ENCODE measurements around the gene CREB3L4.

The CREB3L4 gene, protein sequence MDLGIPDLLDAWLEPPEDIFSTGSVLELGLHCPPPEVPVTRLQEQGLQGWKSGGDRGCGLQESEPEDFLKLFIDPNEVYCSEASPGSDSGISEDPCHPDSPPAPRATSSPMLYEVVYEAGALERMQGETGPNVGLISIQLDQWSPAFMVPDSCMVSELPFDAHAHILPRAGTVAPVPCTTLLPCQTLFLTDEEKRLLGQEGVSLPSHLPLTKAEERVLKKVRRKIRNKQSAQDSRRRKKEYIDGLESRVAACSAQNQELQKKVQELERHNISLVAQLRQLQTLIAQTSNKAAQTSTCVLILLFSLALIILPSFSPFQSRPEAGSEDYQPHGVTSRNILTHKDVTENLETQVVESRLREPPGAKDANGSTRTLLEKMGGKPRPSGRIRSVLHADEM

DNA sequence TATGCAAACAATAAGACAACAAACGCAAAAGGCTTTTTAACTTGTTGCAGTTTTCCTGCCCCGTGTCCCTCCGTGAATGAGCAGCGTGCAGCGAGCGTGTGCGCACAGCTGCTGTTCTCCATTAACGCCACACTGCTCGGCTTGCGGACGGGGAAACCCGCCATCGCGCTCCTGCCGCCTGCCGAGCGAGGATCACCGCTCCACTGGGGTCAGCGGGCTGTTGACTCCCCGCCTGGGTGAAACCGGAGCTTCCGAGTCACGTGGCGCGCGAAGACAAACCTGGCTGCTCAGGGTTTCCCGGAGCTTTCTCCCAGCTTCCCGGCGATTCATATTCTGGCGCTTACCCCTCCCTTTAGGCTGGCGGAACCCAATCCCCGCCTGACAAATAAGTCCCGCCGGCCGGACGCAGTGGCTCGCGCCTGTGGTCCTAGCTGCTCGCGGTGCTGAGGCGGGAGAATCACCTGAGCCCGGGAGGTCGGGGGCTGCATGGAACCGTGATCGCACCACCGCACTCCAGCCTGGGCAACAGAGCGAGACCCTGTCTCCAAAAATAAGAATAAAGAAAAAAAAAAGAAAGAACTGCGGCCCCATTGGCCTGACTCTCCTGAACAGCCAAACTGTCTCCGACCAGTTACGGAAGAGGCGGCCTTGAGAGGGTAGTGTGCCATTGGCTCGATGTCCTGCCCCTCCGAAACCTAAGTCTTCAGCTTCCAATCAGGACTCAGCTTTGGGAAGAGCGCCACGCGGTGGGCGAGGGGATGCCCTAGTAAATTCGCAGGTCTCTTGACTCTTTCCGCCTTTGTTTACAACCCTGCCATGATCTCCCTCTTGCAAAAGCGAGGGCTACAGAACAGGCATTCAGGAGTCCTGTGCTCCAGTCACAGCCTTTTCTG is at the start of gene CREB3L4:
TSS of gene CREB3L4 (plus strand) at position 796 of the 893 bp plus-strand sequence. CDS start 624 bp downstream, outside the sequence.
- no peaks in the 10 kb centered on the region for H3K9me3 ChIP-seq (ENCODE audit: control insufficient read depth in 5 of 5, low read length in 5 of 5)
- no peaks in the 10 kb centered on the region for H3K27me3 ChIP-seq (ENCODE audit: control insufficient read depth in 5 of 5, insufficient read depth in 4 of 5, low read length in 5 of 5)
- peak within 1 kb of the TSS; percentile 92 for H3K27ac ChIP-seq (ENCODE audit: low read depth, low read length)
- peaks cover 4 to 49% (median 38%) of the 10 kb centered on the region in 5 donors for H3K4me1 ChIP-seq (ENCODE audit: control insufficient read depth in 5 of 5, insufficient read depth in 5 of 5, low read length in 5 of 5)
- H3K36me3 ChIP-seq (ENCODE audit: control insufficient read depth in 5 of 5, insufficient read depth in 5 of 5, low read length in 5 of 5): no peaks in the 10 kb centered on the region
- H3K4me3 ChIP-seq (ENCODE audit: low read depth in 1 of 5, low read length in 5 of 5): peak within 1 kb of the TSS; percentile 64 to 81 (median 78)
- H3K9ac ChIP-seq (ENCODE audit: low read length in 5 of 5): peak within 1 kb of the TSS; percentile 65 to 77 (median 76)

DNA sequence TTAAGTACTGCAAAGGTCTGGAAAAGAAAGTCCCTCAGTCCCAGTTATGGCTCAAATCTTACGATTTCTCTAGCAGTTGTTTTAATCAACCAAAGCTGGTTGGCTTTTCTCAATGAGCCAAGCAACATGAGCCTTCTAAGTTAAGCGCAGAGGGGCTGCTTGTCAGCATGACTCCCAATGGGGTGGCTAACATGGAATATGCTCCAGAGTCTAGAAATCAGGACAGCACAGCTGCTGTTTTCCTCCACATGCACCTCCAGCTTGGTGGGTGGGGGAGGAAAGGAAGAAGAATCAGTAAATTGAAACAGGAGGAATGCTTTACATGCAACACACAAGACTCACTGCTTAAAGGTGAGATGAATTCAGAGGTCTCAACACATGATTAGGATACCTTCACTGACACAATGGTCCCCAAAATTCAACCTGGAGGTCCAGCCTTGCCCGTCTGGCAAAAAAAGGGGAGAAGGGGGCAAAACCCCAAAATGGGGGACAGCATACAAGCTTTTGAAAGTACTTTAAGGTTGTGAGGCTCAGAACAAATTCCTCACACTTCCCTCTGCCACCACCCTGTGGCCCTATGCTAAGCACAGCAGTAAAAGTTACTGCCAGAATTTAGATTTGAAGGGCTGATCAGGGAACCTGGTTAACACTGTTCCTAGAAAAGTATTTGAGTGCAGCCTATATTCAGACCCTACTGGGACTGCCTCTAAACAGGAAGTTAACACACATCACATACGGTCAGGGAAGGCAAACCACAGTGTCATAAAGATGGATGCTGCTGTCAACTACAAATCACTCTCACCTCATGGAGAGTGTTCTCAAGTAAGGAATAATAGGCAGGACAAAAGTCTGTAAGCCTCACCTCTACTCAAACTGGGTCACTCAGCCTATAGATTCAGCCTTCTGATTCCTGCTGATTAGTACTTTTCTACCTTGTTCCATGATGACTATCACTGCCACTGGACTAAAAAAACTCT is 47.5 kb upstream of the CREB3L4 start:
- Histone ChIP-seq H3K27ac (ENCODE audit: low read depth, low read length) (peak overlapping the region; percentile 18), H3K36me3 (ENCODE audit: control insufficient read depth in 5 of 5, insufficient read depth in 5 of 5, low read length in 5 of 5) (peaks cover 0 to 8% (median 0%) of the 10 kb centered on the region in 5 donors), H3K4me3 (ENCODE audit: low read depth in 1 of 5, low read length in 5 of 5) (peak overlapping the region in 1 of 5 donors; percentile 4), H3K9me3 (ENCODE audit: control insufficient read depth in 5 of 5, low read length in 5 of 5) (no peaks in the 10 kb centered on the region), H3K4me1 (ENCODE audit: control insufficient read depth in 5 of 5, insufficient read depth in 5 of 5, low read length in 5 of 5) (peaks cover 4 to 39% (median 37%) of the 10 kb centered on the region in 5 donors), H3K9ac (ENCODE audit: low read length in 5 of 5) (peak overlapping the region; percentile 2 to 84 (median 36)), H3K27me3 (ENCODE audit: control insufficient read depth in 5 of 5, insufficient read depth in 4 of 5, low read length in 5 of 5) (no peaks in the 10 kb centered on the region)

DNA sequence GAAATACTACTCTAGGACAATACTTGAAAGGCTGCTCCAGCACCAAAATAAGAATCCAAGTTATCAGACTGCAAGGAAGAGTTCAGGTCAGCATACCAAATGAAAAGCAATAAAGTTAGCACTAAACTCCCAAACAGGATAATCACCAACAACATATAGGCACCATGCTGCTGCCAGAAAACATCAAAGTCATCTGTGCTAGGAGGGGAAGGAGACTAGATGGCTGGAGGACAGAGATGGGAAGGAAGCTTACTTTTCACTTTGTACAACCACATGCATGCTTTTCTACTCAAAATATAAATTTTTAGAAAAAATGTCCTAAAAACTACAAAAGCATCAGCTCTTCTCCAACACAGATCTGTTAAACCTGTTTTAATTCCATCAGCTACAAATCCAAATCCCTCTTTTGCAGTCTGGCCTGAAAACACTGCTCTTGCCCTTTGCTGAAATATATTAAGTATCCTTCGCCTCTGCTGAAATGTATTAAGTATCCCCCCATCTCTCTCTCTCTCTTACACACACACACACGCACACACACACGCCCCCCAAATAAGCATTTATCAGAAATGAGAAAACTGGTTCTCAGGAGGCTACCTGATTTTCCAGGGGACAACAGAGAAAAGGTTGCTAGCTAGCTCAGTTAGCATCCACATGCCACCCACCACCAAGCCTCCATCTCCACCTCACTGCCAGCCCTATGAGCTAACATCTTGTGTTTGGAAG is 46.5 kb upstream of the CREB3L4 start:
- H3K36me3 ChIP-seq (ENCODE audit: control insufficient read depth in 5 of 5, insufficient read depth in 5 of 5, low read length in 5 of 5): peaks cover 0 to 8% (median 0%) of the 10 kb centered on the region in 5 donors
- peak overlapping the region; percentile 76 for H3K27ac ChIP-seq (ENCODE audit: low read depth, low read length)
- no peaks in the 10 kb centered on the region for H3K9me3 ChIP-seq (ENCODE audit: control insufficient read depth in 5 of 5, low read length in 5 of 5)
- H3K9ac ChIP-seq (ENCODE audit: low read length in 5 of 5): peak overlapping the region in 4 of 5 donors; percentile 56 to 84 (median 72)
- H3K27me3 ChIP-seq (ENCODE audit: control insufficient read depth in 5 of 5, insufficient read depth in 4 of 5, low read length in 5 of 5): no peaks in the 10 kb centered on the region
- peaks cover 4 to 39% (median 37%) of the 10 kb centered on the region in 5 donors for H3K4me1 ChIP-seq (ENCODE audit: control insufficient read depth in 5 of 5, insufficient read depth in 5 of 5, low read length in 5 of 5)
- peak overlapping the region; percentile 69 to 93 (median 85) for H3K4me3 ChIP-seq (ENCODE audit: low read depth in 1 of 5, low read length in 5 of 5)

DNA sequence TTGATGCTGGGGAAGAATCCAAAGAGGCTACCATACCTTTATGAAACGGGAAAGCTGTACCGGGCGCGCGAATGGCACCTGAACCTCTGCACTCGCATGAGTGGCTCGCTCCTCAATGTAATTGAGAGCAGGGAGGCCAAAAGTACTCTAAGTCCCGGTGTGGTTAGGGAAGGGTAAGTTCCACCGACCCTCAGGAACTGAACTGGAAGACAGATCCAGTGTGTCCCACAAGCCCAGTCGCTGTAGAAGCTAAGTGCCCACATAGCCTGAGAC is 46.0 kb upstream of the CREB3L4 start:
- H3K27ac ChIP-seq (ENCODE audit: low read depth, low read length): peak overlapping the region; percentile 76
- no peaks in the 10 kb centered on the region for H3K9me3 ChIP-seq (ENCODE audit: control insufficient read depth in 5 of 5, low read length in 5 of 5)
- no peaks in the 10 kb centered on the region for H3K27me3 ChIP-seq (ENCODE audit: control insufficient read depth in 5 of 5, insufficient read depth in 4 of 5, low read length in 5 of 5)
- H3K4me3 ChIP-seq (ENCODE audit: low read depth in 1 of 5, low read length in 5 of 5): peak overlapping the region; percentile 69 to 93 (median 85)
- peaks cover 0 to 8% (median 0%) of the 10 kb centered on the region in 5 donors for H3K36me3 ChIP-seq (ENCODE audit: control insufficient read depth in 5 of 5, insufficient read depth in 5 of 5, low read length in 5 of 5)
- peaks cover 4 to 39% (median 37%) of the 10 kb centered on the region in 5 donors for H3K4me1 ChIP-seq (ENCODE audit: control insufficient read depth in 5 of 5, insufficient read depth in 5 of 5, low read length in 5 of 5)
- H3K9ac ChIP-seq (ENCODE audit: low read length in 5 of 5): peak overlapping the region; percentile 56 to 84 (median 69)

DNA sequence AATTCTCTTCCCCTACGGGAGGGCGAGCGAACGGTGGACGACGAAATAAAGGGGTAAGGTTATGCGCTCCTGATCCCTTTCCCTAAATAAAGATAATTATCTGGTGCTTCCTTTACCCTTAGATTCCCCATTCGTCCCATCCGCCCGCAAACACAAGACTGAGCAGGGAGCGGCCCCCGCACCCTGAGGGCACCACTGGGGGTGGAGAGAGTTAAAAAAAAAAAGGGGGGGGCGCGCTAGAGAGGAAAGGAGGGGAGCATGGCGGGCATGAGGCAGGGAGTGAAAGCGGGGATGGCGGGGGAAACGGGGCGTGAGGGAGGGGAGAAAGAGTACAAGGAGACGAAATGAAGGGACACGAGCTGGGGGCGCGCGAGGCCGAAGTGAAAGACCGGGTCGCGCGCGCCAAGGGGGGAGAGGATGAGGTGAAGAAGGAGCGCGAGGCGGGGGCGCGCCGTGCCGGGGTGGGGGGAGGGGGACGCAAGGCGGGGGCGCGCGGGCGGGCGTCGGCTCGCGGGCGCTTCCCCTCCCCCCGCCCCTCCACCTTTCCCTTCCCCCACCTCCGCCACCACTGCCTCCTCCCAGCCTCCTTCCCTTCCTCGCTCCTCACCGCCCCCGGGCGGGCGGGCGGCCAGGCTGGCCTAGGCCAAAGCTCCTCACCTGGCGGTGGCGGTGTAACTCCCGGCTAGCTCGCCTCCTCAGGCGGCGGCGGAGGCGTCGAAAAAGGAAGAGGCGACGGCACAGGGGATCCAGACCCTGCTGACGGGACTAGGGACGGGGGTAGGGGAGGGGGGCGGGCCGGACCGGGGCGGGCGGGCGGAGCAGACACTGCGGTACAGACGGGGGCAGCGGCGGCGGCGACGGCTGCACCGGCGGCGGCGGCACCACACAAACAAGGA is 45.4 kb upstream of the CREB3L4 start:
- H3K4me3 ChIP-seq (ENCODE audit: low read depth in 1 of 5, low read length in 5 of 5): peak overlapping the region; percentile 69 to 93 (median 85)
- peaks cover 4 to 39% (median 37%) of the 10 kb centered on the region in 5 donors for H3K4me1 ChIP-seq (ENCODE audit: control insufficient read depth in 5 of 5, insufficient read depth in 5 of 5, low read length in 5 of 5)
- no peaks in the 10 kb centered on the region for H3K27me3 ChIP-seq (ENCODE audit: control insufficient read depth in 5 of 5, insufficient read depth in 4 of 5, low read length in 5 of 5)
- peaks cover 0 to 8% (median 0%) of the 10 kb centered on the region in 5 donors for H3K36me3 ChIP-seq (ENCODE audit: control insufficient read depth in 5 of 5, insufficient read depth in 5 of 5, low read length in 5 of 5)
- H3K9ac ChIP-seq (ENCODE audit: low read length in 5 of 5): peak overlapping the region; percentile 56 to 84 (median 69)
- H3K27ac ChIP-seq (ENCODE audit: low read depth, low read length): peak overlapping the region; percentile 76
- H3K9me3 ChIP-seq (ENCODE audit: control insufficient read depth in 5 of 5, low read length in 5 of 5): no peaks in the 10 kb centered on the region

DNA sequence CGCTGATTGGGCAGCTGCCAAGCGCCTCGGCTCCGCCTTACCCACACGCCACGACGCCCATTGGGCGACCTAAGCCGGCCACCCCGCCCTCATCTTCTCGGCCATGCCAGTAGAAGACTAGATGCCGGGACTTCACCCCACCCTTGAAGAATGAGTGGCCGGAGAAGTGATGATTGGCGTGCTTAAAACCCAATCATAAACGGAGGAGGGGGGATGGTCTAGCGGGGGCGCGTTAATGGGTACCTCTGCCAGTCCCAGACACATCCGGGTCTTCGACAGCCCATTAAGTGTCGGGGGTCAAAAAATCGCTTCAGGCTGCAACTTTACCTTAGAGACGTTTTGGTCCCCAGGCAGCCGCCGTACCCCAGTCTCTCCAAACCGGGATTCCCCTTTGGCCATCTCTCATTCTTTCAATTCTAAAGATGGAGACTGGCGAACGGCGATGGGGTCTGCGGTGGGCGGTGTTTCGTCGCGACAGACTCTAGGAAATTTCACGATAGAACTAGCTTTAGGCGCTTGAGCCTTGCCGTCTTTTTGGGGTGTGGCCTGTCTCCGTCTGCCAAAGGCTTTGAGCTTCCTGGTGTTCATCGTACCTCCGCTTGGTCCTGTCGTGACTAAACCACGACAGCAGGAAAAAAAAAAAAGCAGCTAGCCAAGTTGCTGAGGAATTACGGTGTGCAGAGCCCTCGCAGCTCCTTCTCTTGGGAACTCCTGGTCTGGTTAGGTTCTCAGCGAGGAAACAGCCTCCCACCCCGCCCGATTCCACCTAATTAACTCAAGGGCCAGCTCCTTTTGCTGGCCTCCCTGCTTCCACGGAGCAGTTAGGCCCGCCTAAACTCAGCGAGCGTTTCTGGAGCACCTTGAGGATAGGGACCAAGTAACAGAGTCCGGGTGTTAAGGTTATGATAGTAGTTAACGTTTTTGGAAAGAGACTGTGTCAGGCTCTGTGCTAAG is 44.5 kb upstream of the CREB3L4 start, which contains the start of gene GATAD2B:
TSS of gene GATAD2B (minus strand) at position 1 of the 954 bp plus-strand sequence. CDS start 94,625 bp downstream, outside the sequence.
- peaks cover 6 to 43% (median 34%) of the 10 kb centered on the region in 5 donors for H3K4me1 ChIP-seq (ENCODE audit: control insufficient read depth in 5 of 5, insufficient read depth in 5 of 5, low read length in 5 of 5)
- no peaks in the 10 kb centered on the region for H3K27me3 ChIP-seq (ENCODE audit: control insufficient read depth in 5 of 5, insufficient read depth in 4 of 5, low read length in 5 of 5)
- no peaks in the 10 kb centered on the region for H3K9me3 ChIP-seq (ENCODE audit: control insufficient read depth in 5 of 5, low read length in 5 of 5)
- H3K4me3 ChIP-seq (ENCODE audit: low read depth in 1 of 5, low read length in 5 of 5): peak within 1 kb of the TSS; percentile 69 to 96 (median 93)
- H3K27ac ChIP-seq (ENCODE audit: low read depth, low read length): peak within 1 kb of the TSS; percentile 89
- H3K9ac ChIP-seq (ENCODE audit: low read length in 5 of 5): peak within 1 kb of the TSS; percentile 59 to 84 (median 74)
- peaks cover 0 to 4% (median 0%) of the 10 kb centered on the region in 5 donors for H3K36me3 ChIP-seq (ENCODE audit: control insufficient read depth in 5 of 5, insufficient read depth in 5 of 5, low read length in 5 of 5)

DNA sequence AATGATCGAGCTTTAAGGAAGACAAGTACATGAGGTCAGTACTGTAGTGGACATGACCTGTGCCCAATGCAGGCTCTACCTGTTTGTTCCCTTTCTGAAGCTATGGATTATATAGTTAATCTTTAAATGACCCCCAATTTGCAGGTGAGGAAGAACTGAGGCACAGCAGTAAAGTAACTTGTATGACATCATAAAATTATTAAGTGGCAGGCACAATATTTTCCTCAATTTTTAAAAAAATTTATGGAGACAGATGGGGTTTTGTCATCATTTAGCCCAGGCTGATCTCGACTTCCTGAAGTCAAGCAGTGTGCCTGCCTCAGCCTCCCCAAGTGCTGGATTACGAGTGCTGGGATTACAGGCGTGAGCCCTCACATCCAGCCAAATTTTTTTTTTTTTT is 41.3 kb upstream of the CREB3L4 start:
- H3K9me3 ChIP-seq (ENCODE audit: control insufficient read depth in 5 of 5, low read length in 5 of 5): no peaks in the 10 kb centered on the region
- peaks cover 6 to 31% (median 23%) of the 10 kb centered on the region in 5 donors for H3K4me1 ChIP-seq (ENCODE audit: control insufficient read depth in 5 of 5, insufficient read depth in 5 of 5, low read length in 5 of 5)
- H3K27me3 ChIP-seq (ENCODE audit: control insufficient read depth in 5 of 5, insufficient read depth in 4 of 5, low read length in 5 of 5): no peaks in the 10 kb centered on the region
- H3K27ac ChIP-seq (ENCODE audit: low read depth, low read length): no peak overlapping the region
- H3K9ac ChIP-seq (ENCODE audit: low read length in 5 of 5): no peak overlapping the region
- H3K4me3 ChIP-seq (ENCODE audit: low read depth in 1 of 5, low read length in 5 of 5): no peak overlapping the region
- peaks cover 0 to 24% (median 22%) of the 10 kb centered on the region in 5 donors for H3K36me3 ChIP-seq (ENCODE audit: control insufficient read depth in 5 of 5, insufficient read depth in 5 of 5, low read length in 5 of 5)
